Eye (tissue), 1 donor: Measurements from ENCODE around the gene TNFRSF17.
"Not testable (repeated sequence)": the region's sequence is repeated elsewhere in the genome, so short reads cannot be mapped to it uniquely, and the experiment has no call there.

Source experiments
- DNase-seq: peaks from one replicate; pipeline ENCODE4 v3.0.0-alpha.2; 2015

TNFRSF17 gene

DNA sequence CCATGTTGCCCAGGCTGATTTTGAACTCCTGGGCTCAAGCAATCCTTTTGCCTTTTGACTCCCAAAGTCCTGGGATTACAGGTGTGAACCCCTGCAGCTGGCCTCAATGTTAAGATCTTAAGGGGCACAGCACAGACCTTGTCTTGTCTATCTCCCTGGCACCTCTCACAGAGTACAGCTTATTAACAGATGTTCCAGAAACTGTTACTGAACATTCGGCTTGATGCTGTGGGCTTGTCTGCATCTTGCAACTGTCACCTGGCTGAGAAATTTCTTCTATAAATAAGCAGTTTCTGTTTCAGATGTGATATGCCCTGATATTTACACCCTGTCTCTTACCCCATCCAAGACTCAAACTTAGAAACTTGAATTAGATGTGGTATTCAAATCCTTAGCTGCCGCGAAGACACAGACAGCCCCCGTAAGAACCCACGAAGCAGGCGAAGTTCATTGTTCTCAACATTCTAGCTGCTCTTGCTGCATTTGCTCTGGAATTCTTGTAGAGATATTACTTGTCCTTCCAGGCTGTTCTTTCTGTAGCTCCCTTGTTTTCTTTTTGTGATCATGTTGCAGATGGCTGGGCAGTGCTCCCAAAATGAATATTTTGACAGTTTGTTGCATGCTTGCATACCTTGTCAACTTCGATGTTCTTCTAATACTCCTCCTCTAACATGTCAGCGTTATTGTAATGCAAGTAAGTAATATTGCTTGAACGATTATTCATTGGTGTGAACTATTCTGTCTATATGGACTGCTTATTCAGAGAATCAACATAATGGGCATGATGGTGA lies at the start of gene TNFRSF17:
TSS of gene TNFRSF17 (plus strand) at position 450 of the 791 bp plus-strand sequence. CDS start at position 565, 115 bp downstream.
- DNase-seq, result no peak

DNA sequence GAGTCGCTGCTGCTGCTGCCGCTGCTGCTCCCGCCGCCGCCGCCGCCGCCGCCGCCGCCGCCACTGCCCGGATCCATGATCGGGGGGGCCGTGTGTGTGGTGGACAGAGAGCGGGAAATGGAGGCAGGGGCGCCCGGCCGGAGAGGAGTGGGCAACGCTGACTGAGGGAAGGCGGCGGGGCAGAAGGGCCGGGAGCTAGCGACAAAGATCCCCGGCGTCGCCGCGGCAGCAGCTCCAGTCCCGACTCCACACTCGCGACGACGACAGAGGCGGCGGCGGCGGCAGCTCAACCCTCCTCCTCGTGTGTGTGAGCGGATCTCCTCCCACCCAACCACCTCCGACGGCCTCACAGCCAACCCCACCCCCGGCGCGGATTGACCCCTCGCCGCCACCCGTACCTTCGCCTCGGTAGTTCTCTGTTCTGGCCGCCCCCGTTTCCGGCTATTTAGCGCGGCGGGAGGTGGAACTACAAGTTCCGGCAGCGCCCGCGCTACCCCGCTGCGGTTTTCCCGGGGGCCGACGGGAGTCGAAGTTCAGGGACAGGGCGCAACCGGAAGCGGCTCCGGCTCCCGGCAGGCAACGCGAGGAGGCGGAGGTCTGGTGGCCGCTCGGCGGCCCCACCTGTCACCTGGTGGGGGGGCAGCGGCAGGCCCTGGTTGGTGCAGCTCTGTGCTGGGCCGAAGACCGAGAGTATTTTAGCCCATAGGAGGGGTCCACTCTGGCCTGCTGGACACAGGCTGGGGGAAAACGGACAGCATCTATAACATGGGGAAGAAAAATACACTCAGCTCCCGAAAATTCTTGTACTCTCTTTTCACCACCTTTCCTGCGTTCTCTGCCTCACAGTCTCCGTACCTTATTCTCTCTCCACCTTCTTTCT lies 49.1 kb upstream of the TNFRSF17 start, which contains the start of gene GSPT1:
TSS of gene GSPT1 (minus strand) at position 313 of the 880 bp plus-strand sequence. CDS start at position 77, 236 bp downstream.
- DNase-seq, result peak; percentile 99

- DNase-seq, result no peak
Measured at GRCh38 chr16:11916524-11917285, 48.3 kb upstream of the TNFRSF17 start.

DNA sequence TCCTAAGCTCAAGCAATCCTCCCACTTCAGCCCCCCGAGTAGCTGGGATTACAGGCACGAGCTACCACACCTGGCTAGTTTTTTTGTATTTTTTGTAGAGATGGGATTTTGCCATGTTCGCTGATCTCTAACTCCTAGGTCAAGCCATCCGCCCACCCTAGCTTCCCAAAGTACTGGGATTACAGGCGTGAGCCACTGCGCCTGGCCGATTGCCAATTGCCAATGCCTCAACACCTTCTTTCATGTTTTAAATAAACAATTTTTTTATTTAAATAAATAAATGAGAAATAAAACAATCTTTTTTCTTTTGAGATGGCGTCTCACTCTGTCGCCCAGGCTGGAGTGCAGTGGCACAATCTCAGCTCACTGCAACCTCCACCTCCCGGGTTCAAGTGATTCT lies 41.0 kb upstream of the TNFRSF17 start:
- DNase-seq, result not testable (repeated sequence)

- not testable (repeated sequence) for DNase-seq
Measured at GRCh38 chr16:11927350-11927749, 37.7 kb upstream of the TNFRSF17 start.

GRCh38 chr16:11941945-11942344 lies 23.1 kb upstream of the TNFRSF17 start, which contains the start of gene NPIPB2:
TSS of gene NPIPB2 (minus strand) at chr16:11942045. CDS start at chr16:11942045, 0 bp downstream.
- not testable (repeated sequence) for DNase-seq

GRCh38 chr16:11946433-11946832 lies 18.6 kb upstream of the TNFRSF17 start:
- DNase-seq, result no peak

GRCh38 chr16:11948819-11949218 lies 16.2 kb upstream of the TNFRSF17 start:
- no peak for DNase-seq

GRCh38 chr16:11949527-11949926 lies 15.5 kb upstream of the TNFRSF17 start:
- DNase-seq, result peak; percentile 60

- DNase-seq, result no peak
Measured at GRCh38 chr16:11950388-11950787, 14.6 kb upstream of the TNFRSF17 start.

GRCh38 chr16:11953576-11953975 lies 11.4 kb upstream of the TNFRSF17 start:
- not testable (repeated sequence) for DNase-seq

DNA sequence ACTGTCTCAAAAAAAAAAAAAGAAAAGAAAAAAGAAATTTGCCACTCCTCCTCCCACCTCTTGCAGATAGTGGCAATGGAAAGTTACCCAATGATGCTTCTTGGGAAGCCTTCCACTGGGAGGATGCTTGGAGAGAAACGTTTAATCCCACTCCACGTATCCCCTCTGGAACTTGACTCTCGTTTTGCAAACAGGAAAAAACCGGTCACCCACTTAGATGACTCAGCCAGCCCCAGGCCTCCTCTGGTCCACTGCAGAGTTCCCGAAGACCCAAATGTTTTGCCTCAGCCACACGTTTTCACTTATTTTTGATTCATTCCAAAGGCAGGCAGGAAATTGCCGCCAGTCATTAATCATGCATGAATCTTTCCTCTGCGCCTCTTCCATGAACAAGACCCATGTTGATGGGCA lies 9.3 kb upstream of the TNFRSF17 start:
- DNase-seq, result peak; percentile 36

GRCh38 chr16:11956558-11956957 lies 8.5 kb upstream of the TNFRSF17 start:
- DNase-seq, result no peak

- DNase-seq, result no peak
Measured at GRCh38 chr16:11957591-11958395, 7.2 kb upstream of the TNFRSF17 start.

- DNase-seq, result not testable (repeated sequence)
Measured at GRCh38 chr16:11962457-11962856, 2.6 kb upstream of the TNFRSF17 start.

- DNase-seq, result not testable (repeated sequence)
Measured at GRCh38 chr16:11962978-11963377, 2.0 kb upstream of the TNFRSF17 start.

GRCh38 chr16:11963706-11964105 lies 1.3 kb upstream of the TNFRSF17 start:
- DNase-seq, result no peak

- DNase-seq, result no peak
Measured at GRCh38 chr16:11966173-11966572, 1.2 kb downstream of the TNFRSF17 start.

DNA sequence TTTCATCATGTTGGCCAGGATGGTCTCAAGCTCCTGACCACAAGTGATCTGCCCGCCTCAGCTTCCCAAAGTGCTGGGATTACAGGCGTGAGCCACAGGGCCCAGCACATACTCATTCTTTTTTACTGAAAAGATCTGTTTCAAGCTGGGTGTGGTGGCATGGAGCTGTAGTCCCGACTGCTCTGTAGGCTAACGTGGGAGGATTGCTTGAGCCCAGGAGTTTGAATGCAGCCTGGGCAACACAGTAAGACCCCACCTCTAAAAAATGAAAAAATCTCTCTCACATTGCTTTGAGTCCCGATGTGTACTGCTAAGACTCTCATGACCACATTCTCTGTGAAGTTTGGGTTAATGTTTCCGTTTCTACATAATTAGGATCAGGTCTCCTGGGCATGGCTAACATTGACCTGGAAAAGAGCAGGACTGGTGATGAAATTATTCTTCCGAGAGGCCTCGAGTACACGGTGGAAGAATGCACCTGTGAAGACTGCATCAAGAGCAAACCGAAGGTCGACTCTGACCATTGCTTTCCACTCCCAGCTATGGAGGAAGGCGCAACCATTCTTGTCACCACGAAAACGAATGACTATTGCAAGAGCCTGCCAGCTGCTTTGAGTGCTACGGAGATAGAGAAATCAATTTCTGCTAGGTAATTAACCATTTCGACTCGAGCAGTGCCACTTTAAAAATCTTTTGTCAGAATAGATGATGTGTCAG lies 2.3 kb downstream of the TNFRSF17 start:
- DNase-seq, result no peak

GRCh38 chr16:11968577-11968976 lies 3.6 kb downstream of the TNFRSF17 start:
- DNase-seq, result no peak

DNA sequence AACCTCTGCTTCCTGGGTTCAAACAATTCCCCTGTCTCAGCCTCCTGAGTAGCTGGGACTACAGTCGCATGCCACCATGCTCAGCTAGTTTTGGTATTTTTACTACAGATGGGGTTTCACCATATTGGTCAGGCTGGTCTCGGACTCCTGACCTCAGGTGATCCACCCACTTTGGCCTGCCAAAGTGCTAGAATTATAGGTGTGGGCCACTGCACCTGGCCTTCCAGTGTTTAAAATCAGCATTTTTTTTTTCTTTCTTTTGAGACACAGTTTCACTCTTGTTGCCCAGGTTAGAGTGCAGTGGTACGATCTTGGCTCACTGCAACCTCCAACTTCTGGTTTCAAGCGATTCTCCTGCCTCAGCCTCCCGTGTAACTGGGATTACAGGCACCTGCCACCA lies 5.3 kb downstream of the TNFRSF17 start:
- DNase-seq, result not testable (repeated sequence)
